ENCODE measurements around the gene CDC42BPG.

DNA sequence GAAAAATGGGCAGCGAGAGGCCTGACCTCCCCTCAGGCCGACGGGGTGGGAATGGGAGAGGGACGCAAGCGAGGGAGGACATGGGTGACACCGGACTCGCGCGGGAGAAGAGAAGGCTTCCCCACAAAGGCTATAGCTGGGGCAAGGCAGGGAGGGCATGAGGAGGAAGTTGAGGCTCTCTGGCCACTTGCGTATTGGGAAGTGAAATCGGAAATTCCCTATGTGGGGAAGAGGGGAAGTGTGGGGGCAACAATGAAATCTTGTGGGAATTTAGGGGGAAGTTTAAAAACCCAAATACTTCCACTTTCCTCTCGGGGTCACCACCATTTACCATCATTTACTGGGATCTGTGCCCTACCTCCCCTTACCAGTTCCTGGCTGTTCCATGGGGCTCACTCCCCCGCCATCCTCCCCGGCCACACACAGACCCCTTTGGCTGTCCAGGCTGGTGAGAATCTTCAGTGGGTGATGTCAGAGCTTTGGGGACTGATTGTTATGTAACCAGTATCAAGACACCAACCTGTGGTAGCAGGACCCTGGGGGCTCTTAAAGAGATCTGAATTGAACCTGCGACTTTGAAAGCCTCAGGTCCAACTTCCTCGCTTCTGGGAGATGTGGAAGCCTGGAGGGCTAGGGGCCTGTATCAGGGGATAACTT is 34.9 kb upstream of the CDC42BPG start:
- TF ChIP-seq, protein P1, sequence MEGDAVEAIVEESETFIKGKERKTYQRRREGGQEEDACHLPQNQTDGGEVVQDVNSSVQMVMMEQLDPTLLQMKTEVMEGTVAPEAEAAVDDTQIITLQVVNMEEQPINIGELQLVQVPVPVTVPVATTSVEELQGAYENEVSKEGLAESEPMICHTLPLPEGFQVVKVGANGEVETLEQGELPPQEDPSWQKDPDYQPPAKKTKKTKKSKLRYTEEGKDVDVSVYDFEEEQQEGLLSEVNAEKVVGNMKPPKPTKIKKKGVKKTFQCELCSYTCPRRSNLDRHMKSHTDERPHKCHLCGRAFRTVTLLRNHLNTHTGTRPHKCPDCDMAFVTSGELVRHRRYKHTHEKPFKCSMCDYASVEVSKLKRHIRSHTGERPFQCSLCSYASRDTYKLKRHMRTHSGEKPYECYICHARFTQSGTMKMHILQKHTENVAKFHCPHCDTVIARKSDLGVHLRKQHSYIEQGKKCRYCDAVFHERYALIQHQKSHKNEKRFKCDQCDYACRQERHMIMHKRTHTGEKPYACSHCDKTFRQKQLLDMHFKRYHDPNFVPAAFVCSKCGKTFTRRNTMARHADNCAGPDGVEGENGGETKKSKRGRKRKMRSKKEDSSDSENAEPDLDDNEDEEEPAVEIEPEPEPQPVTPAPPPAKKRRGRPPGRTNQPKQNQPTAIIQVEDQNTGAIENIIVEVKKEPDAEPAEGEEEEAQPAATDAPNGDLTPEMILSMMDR (IDR thresholded peaks at IDR 0.05), result no peak
- TF ChIP-seq SMAD3 (CRISPR knock-in tag; IDR thresholded peaks at IDR 0.05; ENCODE audit: borderline replicate concordance), result no peak
